PFSK-1 (cell line): ENCODE measurements around the gene OR52N2.

Experiments used
- FOXP2 ChIP-seq: optimal IDR thresholded peaks from 2 replicates; pipeline ENCODE3; 2011; ENCODE audit warnings: borderline replicate concordance, control low read depth, inconsistent platforms; ENCODE audit not compliant: insufficient read depth; ENCODE audit errors: extremely low read length, extremely low read depth
- POLR2AphosphoS5 ChIP-seq: IDR thresholded peaks from 2 replicates; pipeline ENCODE4 v1.6.1; 2012; ENCODE audit warnings: low read depth, mild to moderate bottlenecking, control low read depth, low read length, moderate library complexity
- SIN3A ChIP-seq: IDR thresholded peaks from 2 replicates; pipeline ENCODE4 v1.6.1; 2012; ENCODE audit warnings: mild to moderate bottlenecking, low read length, moderate library complexity, borderline replicate concordance; ENCODE audit not compliant: insufficient read depth
- TAF1 ChIP-seq: IDR thresholded peaks from 2 replicates; pipeline ENCODE4 v1.6.1; 2012; ENCODE audit warnings: low read length, control low read depth, borderline replicate concordance; ENCODE audit not compliant: insufficient read depth
- TF ChIP-seq, protein P1 (sequence below), 2 experiments: IDR thresholded peaks; 2 replicates each; pipeline versions ENCODE4 v1.6.1 to v1.8.0; 2011 to 2012; ENCODE audit warnings: low read depth in 2 of 2, low read length in 2 of 2, control low read depth in 1 of 2, inconsistent platforms in 1 of 2, mild to moderate bottlenecking in 1 of 2, moderate library complexity in 1 of 2; ENCODE audit not compliant: insufficient read depth in 1 of 2

OR52N2 gene

DNA sequence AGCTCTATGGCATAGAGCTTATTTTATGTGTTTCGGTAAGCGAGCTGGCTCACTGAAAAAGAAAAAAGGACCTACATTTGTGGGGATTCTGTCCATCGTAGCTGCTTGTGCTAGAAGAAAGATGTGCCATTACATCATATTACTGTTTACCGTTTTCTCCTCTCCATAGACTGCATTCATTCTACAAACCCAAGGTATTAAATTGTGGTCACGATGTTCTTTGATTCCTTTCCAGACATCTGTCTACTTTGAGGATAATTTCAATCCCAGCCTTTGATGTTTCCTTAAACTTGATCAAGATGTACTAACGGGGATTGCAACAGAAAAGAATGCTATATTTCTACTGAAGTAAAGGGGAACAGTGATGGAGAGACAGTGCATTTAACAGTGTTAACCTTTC lies 12.2 kb upstream of the OR52N2 start:
- TF ChIP-seq SIN3A, result no peak
- TF ChIP-seq, protein P1, sequence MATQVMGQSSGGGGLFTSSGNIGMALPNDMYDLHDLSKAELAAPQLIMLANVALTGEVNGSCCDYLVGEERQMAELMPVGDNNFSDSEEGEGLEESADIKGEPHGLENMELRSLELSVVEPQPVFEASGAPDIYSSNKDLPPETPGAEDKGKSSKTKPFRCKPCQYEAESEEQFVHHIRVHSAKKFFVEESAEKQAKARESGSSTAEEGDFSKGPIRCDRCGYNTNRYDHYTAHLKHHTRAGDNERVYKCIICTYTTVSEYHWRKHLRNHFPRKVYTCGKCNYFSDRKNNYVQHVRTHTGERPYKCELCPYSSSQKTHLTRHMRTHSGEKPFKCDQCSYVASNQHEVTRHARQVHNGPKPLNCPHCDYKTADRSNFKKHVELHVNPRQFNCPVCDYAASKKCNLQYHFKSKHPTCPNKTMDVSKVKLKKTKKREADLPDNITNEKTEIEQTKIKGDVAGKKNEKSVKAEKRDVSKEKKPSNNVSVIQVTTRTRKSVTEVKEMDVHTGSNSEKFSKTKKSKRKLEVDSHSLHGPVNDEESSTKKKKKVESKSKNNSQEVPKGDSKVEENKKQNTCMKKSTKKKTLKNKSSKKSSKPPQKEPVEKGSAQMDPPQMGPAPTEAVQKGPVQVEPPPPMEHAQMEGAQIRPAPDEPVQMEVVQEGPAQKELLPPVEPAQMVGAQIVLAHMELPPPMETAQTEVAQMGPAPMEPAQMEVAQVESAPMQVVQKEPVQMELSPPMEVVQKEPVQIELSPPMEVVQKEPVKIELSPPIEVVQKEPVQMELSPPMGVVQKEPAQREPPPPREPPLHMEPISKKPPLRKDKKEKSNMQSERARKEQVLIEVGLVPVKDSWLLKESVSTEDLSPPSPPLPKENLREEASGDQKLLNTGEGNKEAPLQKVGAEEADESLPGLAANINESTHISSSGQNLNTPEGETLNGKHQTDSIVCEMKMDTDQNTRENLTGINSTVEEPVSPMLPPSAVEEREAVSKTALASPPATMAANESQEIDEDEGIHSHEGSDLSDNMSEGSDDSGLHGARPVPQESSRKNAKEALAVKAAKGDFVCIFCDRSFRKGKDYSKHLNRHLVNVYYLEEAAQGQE (IDR thresholded peaks at IDR 0.05; ENCODE audit: insufficient read depth in 1 of 2, low read depth in 2 of 2, low read length in 2 of 2), result no peak
- no peak for TF ChIP-seq FOXP2
- TF ChIP-seq POLR2AphosphoS5, result no peak
- no peak for TF ChIP-seq TAF1

DNA sequence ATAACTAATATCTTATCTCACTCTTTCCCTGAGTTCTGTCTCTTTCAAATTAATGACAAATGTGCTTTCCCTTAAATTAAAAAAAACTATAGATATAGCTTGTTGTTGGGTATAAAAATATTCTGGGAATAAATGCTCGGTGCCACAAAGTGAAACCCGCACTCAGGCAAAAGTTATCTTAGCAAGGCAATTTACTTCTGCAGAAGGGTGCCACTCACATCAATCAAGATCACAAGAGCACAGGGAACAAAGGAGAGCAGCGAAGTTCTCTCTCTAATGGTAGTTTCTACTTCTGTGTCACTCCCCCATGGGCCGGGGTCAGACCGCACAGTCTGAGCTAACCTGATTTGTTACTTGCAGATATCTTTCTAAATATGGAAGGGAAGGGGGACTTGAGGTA lies 4.7 kb upstream of the OR52N2 start:
- TF ChIP-seq, protein P1 (IDR thresholded peaks at IDR 0.05; ENCODE audit: insufficient read depth in 1 of 2, low read depth in 2 of 2, low read length in 2 of 2), result no peak
- TF ChIP-seq POLR2AphosphoS5 (no peak), TAF1 (no peak), SIN3A (no peak), FOXP2 (no peak)

DNA sequence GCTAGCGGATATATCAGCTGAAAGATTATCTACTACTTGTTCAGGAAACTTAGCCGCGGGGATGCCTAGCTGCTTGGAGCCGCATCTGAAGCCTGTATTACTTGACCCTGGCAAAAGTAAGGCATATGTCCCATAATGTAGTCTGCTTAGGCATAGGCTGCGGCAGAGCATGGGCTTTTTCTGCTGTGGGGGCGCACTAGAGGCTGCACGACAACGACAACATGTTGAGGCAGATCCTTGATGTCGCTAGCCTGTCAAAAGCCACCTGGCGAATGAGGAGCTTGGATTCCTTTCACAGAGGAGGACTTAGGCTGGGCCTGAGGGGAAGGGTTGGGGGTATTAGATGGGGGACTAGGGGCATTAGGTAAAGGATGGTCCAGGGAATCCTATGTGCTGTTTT lies 1.1 kb upstream of the OR52N2 start:
- TF ChIP-seq POLR2AphosphoS5, result no peak
- TF ChIP-seq, protein P1 (IDR thresholded peaks at IDR 0.05; ENCODE audit: insufficient read depth in 1 of 2, low read depth in 2 of 2, low read length in 2 of 2), result no peak
- TF ChIP-seq TAF1, result no peak
- no peak for TF ChIP-seq FOXP2
- TF ChIP-seq SIN3A, result no peak

DNA sequence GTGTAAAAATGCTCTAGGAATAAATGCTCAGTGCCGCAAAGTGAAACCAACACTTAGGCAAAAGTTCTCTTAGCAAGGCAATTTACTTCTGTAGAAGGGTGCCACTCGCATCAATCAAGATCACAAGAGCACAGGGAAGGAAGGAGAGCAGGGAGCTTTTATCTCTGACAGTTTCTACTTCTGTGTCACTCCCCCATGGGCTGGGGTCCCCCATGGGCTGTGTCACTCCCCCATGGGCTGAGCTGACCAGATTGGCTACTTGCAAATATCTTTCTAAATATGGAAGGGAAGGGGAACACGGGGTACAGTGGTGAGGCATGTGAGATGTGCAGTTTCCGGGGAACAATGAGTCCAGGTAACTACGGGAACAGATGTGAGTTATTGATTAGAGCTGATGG lies 397 bp downstream of the OR52N2 start:
- no peak for TF ChIP-seq TAF1
- no peak for TF ChIP-seq FOXP2
- no peak for TF ChIP-seq SIN3A
- TF ChIP-seq, protein P1 (IDR thresholded peaks at IDR 0.05; ENCODE audit: insufficient read depth in 1 of 2, low read depth in 2 of 2, low read length in 2 of 2), result no peak
- no peak for TF ChIP-seq POLR2AphosphoS5
